ENCODE measurements around the gene CAPG.
A peak's percentile ranks its signal among the peaks of the same experiment; 100 is the strongest.

Gene CAPG

GRCh38 chr2:85354286-85355072 is 55.7 kb downstream of the CAPG start, which contains the start of the genes ELMOD3 and RETSAT:
Gene ELMOD3, plus strand, starts transcription at chr2:85354769. Its CDS starts 2,430 bp downstream, at chr2:85357199.
Gene RETSAT, minus strand, starts transcription at chr2:85354528. Its CDS starts 21 bp downstream, at chr2:85354507.
- peak; percentile 94 for DNase-seq

DNA sequence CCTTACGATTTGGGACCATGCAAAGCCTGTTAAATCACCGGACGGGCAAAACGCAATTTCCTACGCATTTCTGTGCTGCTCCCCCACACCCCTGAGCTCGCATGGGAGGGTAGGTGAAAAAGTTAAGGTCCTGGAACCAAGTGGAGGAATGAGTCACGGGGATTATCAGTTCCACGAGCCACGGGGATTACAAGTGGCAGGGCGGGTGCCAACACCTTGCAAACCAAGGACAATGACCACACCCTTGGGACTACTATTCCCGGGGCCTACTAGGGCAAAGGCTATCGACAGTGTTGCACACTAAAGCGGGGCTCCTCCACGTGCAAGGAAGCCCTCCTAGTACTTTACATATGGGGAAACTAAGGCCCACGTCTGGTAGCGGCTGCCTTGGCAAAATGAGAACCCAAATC is 56.3 kb downstream of the CAPG start:
- DNase-seq: no peak

GRCh38 chr2:85347599-85347998 is 62.6 kb downstream of the CAPG start:
- no peak for DNase-seq

All from NCI-H2107 (cell line).